ENCODE measurements around the gene KCNQ5.

Gene KCNQ5

GRCh38 chr6:72925136-72925535 is 303.3 kb downstream of the KCNQ5 start:
- no peak for DNase-seq

- DNase-seq = no peak
Observed at GRCh38 chr6:72930556-72931132, 308.8 kb downstream of the KCNQ5 start.

DNA sequence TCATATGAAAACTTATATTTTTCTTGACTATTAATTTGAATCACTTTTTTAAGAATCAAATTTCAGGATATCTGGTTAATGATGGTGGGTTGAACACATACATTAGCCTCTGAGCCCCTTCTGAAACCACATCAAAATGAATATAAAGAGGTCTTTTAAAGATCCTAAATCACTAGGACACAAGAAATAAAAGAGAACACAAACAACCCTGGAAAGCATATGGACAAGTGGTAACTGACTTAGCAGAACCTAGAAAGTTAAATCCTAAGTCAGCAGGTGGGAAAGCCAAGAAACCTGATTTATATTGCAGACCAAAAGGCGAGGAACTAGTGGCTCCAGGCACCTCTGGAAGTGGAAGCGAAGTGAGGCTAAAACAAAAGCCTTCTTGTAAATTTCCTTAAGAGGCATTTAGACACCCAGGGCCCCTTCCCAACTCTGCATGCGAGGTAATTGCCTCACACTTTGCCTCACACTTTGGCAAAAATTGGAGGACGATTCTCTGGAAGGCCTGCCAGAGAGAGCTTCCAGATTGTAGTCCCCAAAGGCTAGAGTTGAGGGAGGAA is 309.5 kb downstream of the KCNQ5 start:
- no peak for DNase-seq

DNA sequence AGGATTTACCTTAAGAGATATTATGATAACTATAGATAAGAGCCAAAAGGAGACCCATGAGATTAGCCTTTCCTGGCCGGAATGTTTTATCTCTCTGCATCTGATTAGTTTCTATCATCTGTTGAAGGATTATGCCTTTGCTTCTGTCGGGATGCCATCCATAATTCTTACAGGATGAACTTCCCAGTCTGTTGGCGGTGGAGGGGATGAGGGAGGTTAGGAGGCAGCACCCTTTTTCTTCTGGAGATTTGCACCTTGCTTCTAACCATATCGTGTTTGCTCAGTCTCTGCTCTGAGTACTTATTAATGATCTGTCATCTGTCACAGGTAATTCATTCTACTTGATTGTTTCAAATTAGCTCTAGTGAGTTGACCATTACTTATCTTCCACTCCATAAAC is 311.4 kb downstream of the KCNQ5 start:
- no peak for DNase-seq

DNA sequence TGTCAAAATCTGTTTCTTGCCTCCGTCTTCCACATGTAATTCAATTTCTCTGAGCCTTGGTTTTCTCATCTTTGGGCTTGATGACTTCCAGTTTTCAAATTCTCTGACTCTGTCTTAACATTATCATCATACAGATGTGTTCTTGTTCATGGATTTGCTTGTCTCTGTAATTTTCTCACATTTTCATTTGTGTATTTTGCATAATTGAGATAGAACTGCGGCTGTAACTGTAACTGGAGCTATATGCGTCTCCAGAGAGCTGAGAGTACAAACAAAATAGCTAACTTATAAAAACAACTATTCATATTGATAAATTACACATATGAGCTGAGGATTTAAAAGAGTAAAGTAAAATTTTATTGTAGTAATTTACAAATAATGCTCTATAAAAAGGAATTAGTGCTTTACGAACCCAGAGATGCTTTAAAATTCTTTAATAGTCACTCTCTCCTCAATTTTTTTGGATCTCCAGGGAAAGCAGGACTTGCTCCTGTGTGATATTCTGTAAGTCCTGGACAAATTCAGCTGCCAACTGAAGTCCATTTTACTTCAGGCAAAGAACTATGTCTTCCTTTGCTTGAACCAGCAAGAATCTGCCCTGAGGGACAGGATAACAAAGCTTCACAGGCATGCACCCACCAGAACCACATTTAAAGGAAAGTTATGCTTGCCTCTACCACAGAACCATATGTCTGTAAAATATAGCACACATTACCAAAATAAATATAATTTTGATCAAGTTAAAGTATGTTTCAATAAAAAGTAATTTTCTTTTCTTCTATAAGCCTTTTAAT is 315.1 kb downstream of the KCNQ5 start:
- no peak for DNase-seq

GRCh38 chr6:72938104-72938503 is 316.2 kb downstream of the KCNQ5 start:
- DNase-seq = no peak

DNA sequence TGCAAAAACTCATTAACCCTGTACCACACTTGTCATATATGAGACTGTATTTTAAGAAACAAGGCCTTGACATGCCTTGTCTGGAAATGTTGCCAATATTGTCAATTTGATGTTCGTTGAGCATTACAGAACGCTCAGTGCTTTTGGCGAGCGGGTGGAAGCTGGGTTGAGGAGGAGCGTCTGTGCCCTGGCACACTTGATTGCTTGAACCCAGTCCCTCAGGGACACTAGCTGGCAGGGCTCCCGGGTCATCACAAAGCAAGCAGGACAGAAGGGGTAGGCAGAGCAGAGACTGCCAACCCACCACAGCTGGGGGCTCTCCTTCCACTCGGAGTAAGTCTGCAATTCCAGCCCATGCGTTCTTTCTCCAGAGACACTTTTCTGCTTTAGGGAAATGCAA is 317.1 kb downstream of the KCNQ5 start:
- DNase-seq = no peak

DNA sequence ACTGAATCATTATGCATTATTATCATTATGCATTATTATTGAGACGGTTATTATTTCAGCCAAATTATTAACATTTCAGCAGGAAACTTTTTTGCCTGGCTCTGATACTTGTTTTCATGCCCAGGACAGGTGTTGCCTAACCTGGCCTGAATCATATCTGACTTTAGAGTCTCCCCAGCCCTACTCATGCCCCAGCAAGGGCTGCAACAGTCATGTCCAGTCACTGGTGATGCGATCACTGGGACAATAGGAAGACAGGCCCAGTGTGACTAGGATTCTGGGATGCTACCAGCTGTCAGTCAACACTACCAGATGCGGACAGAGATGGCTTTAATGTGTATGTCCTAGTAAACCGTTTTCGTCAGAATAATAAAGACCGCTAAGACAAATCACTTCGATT is 318.4 kb downstream of the KCNQ5 start:
- DNase-seq = no peak

- DNase-seq = no peak
Observed at GRCh38 chr6:72941263-72941662, 319.4 kb downstream of the KCNQ5 start.

DNA sequence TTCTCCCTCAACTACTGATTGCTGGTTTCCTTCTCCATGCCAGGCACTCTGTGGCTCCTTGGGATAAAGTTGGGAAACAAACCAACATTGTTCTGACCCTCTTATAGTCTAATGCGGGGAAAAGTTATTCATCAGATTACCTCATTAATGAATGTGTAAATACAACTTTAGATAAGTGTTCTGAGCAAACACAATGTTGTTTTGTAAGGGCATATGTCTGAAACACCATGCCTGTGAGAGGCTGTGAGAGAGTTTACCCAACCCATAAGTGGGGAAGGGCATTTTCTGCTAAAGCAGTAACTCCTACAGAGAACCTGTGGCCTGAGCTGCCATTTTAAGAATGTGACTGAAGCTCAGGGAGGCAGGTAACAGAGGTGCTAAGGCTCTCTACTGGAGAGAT is 319.9 kb downstream of the KCNQ5 start:
- no peak for DNase-seq

GRCh38 chr6:72943699-72944098 is 321.8 kb downstream of the KCNQ5 start:
- DNase-seq = no peak

DNA sequence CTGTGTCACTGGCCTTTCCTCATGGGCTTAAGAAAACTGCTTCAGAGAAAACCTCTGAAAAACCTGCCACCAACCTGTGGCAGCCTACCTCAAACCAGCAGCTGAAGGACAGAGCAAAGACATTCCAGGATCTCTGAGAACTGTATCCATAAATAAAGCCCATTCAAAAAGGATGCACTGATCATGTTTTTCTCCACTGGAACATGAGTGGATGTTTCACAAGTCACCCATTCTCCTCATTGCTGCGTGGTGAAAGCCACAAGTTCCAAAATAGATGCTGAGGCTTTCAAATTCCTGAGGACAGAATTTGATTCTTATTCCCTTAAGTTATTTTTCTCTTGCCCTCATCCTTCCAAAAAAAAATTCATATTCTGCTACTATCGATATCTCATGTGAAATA is 322.8 kb downstream of the KCNQ5 start:
- DNase-seq = no peak

- DNase-seq = no peak
Observed at GRCh38 chr6:72946774-72947173, 324.9 kb downstream of the KCNQ5 start.

- DNase-seq = no peak
Observed at GRCh38 chr6:72947534-72947933, 325.7 kb downstream of the KCNQ5 start.

GRCh38 chr6:72948153-72948552 is 326.3 kb downstream of the KCNQ5 start:
- no peak for DNase-seq

- DNase-seq = no peak
Observed at GRCh38 chr6:72950114-72950860, 328.4 kb downstream of the KCNQ5 start.

DNA sequence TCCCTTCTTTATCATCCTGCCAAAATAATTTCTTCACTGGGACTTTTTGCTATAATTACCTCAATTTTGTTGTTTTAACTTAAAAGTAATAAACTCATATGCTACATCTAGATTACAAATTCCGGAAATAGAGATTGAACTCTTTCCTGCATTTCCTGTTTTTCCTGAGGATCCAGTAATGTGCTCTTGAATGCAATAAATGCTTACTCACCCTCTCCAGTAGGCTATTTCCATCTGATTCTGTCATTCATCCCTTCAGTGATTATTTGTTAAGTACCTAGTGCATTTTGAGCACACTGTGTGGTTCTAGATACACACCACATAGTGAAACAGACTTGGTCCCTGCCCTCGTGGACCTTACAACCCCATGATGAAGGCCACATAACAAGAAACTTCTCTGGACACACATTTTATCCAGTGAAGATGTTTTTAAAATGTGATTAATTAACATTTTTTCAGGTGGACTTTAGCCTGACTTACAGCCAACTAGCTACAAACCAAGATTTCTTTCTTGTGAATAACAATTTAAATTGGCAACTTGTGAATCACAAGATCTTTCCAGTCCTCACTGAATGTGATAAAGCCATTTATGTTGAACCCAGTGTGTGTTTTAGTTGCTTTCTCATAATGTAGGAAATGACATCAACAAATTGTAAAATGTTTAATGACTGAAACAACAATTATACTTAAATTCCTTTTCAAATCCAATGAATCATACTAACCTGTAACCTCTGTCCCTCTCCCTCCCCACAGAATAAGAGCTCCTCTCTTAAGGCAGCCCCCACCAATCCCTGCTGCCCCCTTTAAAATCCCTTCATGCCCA is 331.2 kb downstream of the KCNQ5 start:
- DNase-seq = no peak

DNA sequence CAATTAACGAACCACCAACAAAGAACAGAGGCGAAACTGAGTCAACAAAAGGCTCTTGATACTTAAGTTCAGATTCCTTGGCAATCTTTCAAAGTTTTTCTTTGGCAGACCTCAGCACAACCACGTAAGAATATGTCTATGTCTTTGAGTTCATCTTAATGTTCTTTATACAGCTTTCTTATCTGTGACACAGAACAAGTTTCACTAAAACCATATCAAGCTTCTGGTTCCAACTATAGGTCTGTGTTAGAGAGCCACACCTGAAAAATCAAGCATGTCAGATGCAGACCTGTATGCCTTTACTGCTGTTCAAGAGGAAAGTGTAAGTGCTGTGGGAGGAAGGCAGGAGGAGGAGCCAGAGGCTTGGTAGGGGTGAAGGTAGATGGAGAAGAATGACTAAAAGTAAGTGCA is 332.1 kb downstream of the KCNQ5 start:
- DNase-seq = no peak

DNA sequence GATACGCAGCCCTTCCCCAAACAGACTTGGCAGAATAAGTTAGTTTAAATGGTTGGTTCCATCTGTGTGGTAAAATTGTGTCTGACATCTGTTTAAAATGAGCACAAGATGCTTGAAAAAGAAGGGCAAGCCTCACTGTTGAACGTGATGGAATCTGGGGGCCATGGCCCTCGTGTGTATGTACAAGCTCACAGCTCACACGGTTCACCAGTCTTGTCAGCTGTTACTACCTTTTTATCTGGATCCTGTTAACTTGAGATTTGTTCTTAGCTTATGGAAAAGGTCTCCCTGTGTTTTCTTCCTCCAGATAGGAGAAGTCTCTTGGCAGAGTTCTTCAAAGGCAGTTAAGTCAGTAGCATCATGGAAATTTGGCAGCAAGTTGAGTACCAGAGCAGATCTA is 332.9 kb downstream of the KCNQ5 start:
- DNase-seq = no peak

GRCh38 chr6:72955666-72956065 is 333.8 kb downstream of the KCNQ5 start:
- no peak for DNase-seq

DNA sequence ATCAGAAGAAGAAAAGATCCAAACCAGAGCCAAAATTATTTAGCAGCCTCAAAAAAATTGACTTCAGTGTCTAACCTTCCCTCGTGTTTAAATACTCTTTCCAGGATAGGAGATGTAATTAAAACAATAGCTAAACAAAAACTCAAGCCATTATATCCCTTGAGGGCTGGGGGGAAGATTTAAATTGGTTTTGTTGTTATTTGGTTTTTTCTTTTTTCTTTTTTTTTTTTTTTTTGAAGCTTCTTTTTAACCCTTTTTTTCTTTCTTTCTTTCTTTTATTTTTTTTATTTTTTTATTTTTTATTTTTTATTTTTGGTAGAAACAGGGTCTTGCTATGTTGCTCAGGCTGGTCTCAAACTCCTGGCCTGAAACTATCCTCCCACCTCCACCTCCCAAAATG is 334.4 kb downstream of the KCNQ5 start:
- no peak for DNase-seq

- DNase-seq = no peak
Observed at GRCh38 chr6:72959821-72960220, 338.0 kb downstream of the KCNQ5 start.

DNA sequence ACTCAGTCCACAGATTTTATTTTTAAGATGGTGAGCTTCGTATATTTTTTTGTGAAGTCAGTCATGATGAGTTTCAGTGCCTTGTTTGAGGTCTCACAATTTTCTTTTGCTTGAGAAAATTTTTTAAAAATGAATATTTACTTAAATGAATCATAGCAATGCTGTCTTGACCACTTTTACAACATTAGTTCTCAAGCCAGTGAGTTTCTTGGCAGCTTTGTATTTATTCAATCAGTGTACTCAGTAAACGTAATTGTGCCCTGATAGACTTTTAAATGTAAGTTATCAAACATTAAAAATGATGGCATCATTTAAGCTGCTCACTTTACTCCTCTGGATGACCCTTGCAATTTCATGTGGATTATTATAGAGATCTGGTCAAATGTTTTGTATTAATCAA is 342.1 kb downstream of the KCNQ5 start:
- DNase-seq = no peak
